ENCODE measurements around the gene PNPLA2.
A peak's percentile ranks its signal among the peaks of the same experiment; 100 is the strongest.

Gene PNPLA2

DNA sequence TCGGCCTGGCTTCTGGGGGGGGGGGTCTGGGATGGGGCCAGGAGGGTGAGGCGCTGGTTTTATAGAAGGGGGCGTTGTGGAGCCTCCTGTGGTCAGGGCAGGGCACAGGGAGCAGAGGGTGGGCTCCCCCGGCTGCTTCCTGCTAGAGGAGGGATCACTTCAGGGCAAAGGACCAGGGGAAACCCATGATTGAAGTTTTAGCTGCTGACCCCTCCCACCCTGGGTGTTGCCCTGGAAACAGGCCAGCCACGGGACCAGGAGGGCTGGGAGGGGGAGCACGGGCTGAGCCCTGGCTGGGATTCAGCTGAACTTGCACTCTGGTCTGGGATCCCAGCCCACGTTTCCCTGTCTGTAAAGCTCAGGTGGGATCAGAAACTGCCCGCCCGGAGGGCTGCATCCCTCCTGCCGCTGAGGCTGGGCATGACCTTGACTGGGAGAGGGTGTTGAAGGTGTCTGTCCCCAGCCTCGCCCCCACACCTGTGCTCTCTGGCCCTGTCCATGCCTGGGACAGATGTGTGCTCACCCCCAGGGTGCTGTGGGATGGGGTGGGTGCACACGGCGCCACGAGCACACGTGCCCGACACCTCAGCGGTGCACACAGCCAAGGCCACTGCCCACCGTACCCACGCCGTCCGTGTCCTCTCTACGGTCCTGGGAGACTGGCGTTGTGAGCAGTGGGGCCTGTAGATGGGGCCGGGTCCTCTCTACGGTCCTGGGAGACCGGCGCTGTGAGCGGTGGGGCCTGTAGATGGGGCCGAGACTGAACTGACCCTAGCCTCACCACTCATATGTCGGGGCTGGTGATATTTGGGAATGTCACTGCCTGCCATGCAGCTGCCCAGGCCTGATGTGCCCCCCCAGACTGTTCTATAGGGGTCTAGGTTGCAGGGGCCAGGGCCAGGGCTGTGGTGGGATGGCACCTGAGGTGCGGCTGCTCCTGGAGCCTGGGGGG lies 26.3 kb downstream of the PNPLA2 start:
- no peak for DNase-seq (ENCODE audit: low read depth)

DNA sequence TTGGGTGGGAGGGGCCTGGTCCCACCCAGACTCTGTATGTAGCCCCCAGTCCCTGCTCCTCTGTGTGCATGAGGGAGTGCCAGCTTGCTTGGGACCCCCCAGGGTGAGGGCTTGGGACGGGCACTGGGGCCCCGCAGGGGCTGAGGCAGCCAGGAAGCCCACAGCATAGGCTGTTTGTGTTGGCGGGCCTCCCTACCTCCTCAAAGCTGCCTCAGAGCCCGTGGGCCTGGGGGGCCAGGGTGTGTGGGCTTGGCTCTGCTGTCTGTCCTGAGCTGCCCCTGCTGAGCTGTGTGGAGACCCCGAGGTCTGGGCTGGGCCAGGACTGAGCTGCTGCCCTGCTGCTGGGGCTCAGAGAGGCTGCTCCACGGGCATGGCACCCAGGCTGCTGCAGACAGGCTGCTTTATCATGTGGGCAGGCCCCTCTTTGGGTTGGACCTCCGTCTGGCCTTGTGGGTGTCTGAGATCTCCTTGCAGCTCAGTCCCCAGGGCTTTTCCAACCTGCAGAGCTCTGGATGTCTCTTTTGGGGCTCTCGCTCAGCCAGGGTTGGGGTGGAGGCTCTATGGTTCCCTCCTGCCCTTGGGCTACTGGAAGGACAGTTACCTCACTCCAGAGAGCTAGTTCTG lies 27.3 kb downstream of the PNPLA2 start:
- DNase-seq (ENCODE audit: low read depth): no peak

DNA sequence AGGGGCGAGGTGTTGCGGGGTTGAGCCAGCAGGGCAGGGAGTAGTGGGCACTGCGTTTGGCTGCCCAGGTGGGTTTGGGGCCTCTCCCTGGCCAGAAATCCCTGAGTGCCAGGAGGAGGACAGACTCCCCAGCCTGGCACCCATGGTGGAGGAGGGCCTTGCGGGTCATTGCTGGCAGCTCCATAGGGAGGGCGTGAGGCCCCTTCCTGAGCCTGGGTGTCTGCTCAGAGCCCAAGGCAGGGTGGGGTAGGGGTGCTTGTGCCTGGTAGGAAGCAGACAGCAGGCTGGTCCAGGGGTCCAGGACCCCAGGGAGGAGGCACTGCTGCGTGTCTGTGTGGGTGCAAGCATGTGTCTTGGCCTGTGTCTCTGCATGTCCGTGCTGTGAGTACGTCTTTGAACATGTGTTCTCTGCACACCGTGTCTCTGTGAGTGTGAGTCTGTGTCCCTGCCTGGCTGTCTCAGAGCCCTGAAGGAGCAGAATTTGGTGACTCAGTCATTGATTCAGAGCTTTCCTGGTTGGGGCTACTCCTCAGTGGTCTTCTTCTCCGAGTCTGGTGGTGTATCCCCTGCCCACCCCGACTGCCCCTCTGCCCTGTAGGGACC lies 27.9 kb downstream of the PNPLA2 start:
- no peak for DNase-seq (ENCODE audit: low read depth)

DNA sequence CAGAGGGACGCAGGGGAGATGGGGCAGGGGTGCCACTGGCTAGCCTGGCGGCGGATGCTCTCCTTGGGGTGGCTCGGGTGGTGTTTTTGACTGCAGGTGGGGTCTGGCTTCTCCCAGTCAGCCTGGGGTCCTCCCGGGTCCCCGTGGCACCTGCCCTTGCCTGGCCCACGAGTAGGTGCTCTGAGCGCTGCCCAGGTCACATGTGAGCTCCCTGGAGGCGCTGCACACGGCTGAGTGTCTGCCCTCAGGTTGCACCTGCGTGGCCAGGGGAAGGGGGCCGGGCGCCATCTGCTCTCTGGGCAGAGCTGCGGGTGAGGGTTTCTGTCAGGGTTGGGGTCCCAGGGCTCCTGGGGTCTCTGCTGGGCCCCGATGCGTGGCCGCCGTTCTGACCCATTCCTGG lies 29.2 kb downstream of the PNPLA2 start:
- DNase-seq (ENCODE audit: low read depth): no peak

DNA sequence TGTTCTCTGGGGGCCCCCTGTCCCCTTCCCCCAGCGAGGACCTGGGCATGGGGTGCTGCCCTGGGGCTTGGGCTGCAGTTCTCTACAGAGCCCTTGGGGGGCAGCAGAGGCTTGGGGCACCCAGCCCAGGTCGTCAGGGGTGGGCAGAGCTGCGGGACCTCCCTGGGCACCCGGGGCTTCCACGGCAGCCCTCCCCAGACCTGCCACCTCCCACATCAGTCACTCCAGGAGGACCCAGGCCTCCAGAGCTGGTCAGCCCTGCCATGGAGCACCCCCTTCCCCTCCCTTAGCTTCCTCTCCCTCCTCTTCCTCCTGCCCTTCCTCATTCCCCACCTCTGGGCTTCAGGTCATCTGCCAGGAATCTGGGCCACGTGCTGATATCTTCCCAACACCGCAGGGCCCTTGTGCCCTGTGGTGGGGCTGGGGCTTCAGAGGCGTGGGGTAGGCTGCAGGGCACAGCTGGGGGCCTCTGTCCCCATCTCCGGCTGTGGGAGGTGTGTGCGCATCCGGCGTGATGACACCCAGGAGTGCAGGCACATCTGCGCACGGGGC lies 29.7 kb downstream of the PNPLA2 start:
- peak; percentile 51 for DNase-seq (ENCODE audit: low read depth)

DNA sequence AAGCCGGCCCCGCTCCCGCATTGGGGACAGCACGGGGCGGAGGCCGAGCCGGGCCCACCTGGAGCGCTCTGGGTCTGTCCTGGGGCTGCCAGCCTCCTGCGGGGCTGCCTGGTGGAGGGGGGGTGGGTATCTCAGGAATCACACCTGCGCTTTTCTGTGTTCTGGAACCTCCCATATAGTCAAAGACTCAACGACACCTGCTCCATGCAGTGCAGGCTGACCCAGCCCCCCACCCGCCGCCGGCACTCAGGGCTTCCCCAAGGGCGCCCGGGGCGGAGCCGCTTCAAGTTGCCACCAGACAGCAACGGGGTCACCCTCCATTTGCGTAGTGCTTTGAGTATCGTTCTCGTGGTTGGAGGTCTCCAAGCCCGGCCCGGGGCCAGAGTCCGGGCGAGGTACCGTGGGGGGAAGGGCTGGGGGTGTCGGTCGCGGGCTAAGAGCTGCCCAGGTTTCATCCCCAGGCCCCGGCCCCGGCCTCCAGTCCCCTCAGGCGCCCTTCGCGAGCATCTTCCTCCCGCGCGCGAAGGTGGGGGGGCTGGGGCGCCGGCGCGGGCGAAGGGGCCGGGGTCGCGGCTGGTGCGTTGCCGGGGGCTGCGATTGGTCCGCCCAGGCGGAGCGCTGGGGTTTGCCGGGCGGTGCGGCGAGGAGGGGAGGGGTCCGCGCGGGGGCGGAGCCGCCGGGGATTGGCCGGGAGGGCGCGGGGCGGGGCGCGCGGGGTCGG lies 30.6 kb downstream of the PNPLA2 start:
- DNase-seq (ENCODE audit: low read depth): no peak

DNA sequence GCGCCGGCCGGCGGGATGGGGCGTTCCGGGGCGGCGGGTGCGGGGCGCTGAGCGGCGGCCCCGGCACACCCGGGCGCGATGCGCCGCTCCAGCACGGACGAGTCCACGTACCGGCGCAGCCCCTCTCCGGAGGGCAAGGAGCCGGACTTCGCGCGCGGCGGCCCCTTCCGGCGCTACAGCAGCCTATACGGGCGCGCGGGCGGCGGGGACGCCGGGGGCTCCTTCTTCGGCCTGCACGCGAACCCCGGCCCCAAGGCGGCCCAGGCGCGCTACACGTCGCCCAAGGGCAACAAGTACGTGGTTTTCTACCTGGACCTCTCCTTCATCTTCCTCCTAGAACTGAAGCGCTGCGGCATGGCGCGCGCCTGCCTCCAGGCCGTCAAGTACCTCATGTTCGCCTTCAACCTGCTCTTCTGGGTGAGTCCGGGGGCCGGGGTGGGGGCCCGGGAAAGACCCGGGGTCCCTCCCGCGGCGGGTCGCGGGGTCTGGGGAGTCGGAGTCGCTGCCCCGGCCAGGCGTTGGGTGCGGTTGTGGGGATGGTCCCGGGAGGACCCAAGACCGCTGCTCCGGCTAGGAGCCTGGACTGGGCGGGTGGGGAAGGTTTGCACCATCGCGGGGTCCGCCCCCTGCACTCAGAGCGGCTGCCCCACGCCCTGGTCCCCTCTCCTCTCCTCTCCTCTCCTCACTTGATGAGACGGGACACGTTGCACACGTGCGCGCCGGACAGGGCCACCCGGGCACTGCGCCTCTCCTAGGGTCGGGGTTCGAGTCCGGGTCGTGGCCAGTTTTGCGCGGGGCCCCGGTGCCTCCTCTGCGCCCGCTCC lies 31.4 kb downstream of the PNPLA2 start:
- DNase-seq (ENCODE audit: low read depth): no peak

DNA sequence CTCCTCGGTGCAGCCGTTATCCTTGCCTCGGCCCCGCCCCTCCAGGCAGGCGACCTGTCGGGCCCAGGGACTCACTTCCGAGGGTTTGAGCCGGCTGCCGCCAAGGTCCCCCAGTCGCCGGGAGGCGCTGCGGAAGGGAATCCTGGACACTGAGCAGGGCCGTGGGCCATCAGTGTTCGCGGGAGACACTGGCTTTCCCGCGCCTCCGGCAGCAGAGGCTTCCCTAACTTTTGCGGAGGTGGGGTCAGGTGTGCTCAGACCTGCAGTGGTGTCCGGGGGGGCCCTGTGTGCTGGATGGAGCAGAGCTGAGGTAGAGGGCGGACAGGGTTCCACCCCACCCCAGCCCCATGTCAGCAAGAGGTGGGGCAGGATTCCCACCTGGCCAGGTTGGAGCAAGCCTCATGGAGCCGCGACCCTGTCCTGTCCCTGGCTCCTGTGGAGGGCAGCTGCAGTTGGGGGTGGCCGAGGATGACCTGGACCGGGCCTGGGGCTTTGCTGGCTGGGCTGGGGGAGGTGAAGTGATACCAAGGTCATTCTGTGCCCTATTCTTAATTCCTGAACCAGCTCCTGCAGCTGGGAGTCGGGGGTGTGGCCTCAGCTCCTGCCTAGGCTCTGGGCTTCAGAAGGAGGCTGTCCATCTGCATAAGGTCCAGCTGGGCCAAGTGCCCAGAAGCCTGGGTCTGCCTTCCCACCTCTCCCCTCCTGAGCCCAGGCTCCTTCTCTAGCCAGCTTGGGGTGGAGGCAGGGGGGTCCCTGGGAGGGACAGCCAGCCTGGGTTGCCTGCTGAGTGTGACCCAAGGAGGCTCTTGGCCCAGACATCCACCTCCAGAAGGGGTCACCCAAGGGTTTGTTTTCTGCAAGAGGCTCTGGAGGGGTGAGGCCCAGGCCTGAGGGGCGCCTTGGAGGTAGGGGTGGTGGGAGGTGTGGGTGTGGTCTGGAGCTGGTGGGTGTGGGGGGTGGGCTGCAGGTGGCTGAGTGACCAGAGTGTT lies 32.4 kb downstream of the PNPLA2 start:
- DNase-seq (ENCODE audit: low read depth): no peak

DNA sequence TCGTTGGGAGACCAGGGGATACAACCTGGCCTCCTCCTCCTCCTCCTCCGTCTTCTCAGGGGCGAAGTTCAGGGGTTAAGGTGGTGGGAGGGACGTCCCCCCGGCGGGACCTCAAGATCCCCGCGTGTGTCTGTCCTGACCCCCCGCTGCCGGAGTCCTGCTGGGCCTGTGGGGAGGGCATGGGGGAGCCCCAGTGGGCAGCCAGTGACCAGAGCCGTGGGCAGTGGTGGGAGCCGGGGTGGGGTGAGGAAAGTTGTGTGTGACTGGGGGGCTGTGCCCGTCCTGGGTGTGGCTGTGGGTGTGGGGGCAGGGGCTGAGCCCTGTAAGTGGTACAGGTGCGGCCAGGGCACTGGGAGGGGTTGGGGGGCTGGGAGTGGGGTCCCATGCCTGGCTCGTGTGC lies 34.0 kb downstream of the PNPLA2 start:
- no peak for DNase-seq (ENCODE audit: low read depth)

DNA sequence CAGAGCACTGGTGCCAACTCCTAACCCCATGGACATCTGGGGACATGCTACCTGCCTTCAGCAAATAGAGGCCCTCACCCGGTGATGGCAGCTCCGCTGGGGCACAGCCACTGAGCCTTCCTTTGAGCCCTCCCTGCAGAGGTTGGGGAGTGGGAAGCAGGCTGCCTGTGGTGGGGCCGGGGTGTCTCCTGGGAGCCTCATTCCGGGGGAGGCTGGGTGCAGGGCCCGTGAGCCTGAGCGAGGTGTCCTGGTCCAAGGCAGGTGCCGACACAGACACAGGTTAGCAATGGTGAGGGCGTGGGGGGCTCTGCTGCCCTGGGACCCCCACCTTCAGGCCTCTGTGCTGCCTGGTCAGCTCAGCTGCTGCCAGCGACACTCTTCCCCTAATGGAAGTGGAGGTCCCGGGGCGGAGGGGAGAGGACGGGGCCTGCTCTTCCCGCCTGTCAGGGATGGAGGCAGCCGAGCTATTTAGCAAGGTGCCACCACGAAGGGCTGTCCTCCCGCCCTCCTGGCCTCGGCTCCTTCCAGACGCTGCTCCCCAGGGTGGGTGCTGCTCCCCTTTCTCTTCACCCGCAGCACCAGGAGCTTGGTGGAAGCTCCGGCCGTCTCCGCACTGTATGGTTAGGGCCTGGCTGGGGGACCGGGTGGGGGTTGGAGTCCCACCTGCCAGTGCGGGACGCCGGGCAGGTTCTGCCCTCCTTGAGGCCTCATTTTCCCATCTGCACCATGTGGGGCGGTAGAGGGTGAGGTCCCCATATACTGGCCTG lies 35.2 kb downstream of the PNPLA2 start:
- DNase-seq (ENCODE audit: low read depth): no peak

DNA sequence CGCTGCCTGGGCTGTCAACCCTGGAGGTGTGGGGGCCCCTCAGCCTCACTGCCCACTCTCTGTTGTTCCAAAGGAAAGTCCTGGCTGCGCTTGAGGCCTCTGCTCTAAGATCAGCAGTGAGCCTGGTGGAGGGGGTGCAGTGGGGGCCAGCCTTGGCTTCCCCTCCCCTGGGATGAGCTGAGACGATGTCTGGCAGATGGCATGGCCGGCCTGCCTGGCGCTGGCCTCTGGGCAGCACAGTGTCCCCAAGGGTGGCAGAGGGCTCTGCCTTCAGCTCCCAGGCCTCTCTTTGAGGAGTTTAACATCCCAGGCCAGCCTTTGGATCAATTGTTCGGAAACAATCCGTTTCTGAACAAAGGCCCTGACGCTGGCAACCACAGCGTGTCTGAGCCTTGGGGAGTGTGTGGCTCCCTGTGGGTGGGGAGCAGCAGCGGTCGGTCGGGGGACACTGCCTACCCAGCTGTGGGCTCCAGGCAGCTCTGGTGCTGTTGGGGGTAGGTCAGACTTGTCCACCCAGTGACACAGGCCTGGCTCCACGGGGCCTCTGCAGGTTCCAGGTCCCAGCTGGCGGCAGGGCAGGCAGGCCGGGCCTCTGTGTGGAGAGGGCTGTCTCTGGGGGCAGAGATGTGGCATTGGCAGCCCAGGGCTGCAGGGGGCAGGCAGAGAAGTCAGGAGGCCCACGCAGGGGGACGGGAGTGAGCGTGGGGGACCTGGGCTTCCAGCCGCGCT lies 36.1 kb downstream of the PNPLA2 start:
- DNase-seq (ENCODE audit: low read depth): no peak

DNA sequence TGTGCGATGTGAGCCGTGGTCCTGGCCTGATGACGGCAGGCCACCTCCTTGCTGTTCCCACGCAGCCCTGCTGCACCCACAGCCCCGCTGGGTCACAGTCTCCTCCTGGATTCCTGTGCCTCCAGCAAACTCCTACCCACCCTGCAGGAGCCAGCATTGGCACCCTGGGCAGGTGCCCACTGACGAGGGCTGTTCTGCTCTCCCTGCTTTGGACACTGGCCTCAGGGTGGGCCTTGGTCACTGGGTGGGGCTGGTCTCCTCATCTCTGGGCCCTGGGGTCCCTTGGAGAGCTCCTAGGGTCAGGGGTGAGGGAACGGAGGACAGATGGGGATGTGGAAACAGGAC lies 36.6 kb downstream of the PNPLA2 start:
- DNase-seq (ENCODE audit: low read depth): no peak

DNA sequence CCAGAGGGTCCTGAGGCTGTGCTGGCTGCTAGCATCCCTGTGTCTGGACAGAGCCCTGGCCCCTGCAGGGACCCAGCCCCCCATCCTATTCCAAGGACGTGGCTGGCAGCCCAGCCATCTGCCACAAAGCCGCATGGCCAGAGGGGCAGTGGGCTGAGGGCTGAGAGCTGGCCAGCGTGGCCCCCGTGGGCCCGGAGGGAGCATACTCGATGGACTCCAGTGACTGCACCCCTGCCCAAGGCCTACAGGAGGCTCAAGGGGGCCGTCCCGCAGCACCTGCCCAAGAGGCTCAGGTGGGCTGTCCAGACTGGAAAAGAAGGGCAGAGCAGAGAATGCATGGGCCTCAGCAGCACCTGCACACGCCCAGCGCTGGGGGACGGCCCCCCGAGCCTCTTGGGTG lies 37.1 kb downstream of the PNPLA2 start:
- no peak for DNase-seq (ENCODE audit: low read depth)

DNA sequence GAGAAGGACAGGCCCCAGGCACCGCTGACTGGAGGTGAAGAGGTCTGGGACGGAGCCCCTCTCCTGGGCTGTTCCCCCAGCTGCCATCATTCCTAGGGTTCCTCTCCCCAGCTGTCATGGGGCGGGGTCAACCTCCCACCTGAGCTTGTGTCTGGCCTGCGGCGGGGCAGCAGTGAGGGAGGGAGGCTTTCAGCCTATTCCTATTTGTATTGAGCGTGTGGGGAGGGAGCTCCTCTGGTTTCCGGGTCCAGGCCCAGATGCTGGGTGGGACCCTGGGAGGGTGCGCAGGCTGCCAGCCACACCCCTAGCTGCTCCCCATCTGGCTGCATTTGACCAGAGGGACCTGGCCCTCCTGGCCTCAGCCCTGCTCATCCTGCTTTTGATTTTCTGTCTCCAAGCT lies 37.7 kb downstream of the PNPLA2 start:
- no peak for DNase-seq (ENCODE audit: low read depth)

DNA sequence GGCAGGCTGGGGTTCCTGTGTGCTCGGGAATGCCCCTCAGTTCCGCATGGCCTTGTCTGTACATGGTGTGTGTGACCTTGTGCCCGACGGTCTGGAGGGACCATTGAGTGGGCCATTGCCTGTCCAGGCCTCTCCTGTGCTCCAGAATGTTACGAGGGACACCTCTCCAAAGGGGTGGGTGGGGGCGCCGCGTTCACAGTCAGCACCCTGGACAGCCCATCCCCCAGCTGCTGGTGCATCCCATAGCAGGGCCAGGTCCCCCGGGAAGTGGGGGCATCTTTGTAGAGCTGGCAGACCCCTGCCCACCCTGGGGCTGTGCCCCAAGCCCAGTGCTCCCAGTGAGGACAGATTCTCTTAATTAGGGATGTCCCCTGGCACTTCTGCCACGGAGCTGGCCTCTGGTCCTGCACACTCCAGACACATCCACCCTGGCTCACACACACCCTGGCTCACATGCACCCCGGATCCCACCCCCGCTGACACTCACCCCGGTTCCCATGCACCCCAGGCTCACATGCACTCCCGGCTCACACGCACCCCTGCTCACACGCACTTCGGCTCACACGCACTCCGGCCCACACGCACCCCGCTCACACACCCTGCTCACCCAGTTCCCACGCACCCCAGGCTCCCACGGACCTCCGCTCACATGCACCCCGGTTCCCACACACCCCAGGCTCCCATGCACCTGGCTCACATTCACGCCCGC lies 39.5 kb downstream of the PNPLA2 start:
- DNase-seq (ENCODE audit: low read depth): no peak

DNA sequence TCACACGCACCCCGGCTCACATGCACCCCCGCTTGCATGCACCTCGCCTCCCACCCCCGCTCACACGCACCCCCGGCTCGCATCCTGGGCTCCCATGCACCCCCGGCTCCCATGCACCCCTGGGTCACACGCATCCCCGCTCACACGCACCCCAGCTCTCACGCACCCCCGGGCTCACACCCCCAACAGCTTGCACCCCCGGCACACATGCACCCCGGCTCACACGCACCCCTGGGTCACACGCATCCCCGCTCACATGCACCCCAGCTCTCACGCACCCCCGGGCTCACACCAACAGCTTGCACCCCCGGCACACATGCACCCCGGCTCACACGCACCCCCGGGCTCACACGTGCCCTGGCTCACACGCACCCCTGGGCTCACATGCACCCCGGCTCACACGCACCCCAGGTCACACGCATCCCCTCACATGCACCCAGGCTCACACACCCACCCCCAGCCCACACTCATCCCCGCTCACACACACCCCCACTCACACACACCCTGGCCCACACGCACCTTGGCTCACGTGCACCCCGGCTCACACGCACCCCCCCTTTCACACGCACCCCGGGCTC lies 40.1 kb downstream of the PNPLA2 start:
- DNase-seq (ENCODE audit: low read depth): no peak

DNA sequence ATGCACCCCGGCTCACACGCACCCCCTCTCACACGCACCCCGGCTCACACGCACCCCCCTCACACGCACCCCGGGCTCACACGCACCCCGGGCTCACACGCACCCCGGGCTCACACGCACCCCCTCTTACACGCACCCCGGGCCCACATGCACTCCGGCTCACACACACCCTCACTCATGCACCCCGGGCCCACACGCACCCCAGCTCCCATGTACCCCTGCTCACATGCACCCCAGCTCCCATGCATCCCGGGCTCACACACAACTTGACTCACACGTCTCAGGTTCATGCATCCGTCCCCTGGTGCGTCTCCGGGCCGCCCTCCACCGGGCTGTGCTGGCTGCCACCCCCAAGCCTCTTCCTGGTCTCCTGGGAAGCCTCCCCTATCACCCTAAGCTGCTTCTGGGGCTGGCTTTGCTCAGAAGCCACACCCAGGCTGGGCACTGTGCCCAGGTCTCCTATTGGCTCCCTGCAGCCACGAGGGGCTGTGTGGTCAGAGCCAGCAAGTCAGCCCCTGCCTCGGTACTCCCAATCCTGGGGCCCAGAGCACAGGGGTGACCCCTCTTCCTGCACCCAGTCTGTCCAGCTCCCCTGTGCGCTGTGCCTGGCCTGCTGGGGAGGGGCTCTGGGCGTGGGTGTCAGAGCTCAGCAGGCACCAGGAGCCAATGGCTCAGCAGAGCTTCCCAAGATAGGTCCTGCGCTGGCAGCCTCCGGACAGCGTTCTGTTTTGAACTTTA lies 40.8 kb downstream of the PNPLA2 start:
- no peak for DNase-seq (ENCODE audit: low read depth)
